Smooth muscle cell (in vitro differentiated cells): ENCODE data around the gene SCAMP4. TPM values are rescaled to one million over a fixed set of nuclear protein-coding genes. Genes with fewer than 3 reads are reported as not detected.
A peak's percentile ranks its signal among the peaks of the same experiment; 100 is the strongest.

ENCODE experiments used
- DNase-seq: peaks from one replicate; lab custom pipeline; 2025; ENCODE audit not compliant: unreplicated experiment; lab: John Stamatoyannopoulos, UW
- H2AFZ ChIP-seq: fragments of 200-600 bp; sonication (generic); 2 replicates; pipeline ENCODE4 v1.6.0; 2016; ENCODE audit warnings: antibody characterized with exemption, low read depth, mild to moderate bottlenecking
- H3F3A ChIP-seq: fragments of 200-600 bp; sonication (generic); 2 replicates; pipeline ENCODE4 v1.6.0; 2017; ENCODE audit warnings: antibody characterized with exemption, low read depth
- H3K27ac ChIP-seq: fragments of 200-600 bp; sonication (generic); 2 replicates; pipeline ENCODE4 v1.5.1; 2016; ENCODE audit warnings: low read depth, mild to moderate bottlenecking
- H3K27me3 ChIP-seq: fragments of 200-600 bp; sonication (generic); 2 replicates; pipeline ENCODE4 v1.6.1; 2016; ENCODE audit warnings: low read depth, mild to moderate bottlenecking
- H3K36me3 ChIP-seq: fragments of 200-600 bp; sonication (generic); 2 replicates; pipeline ENCODE4 v1.5.1; 2016; ENCODE audit warnings: low read depth
- H3K4me1 ChIP-seq: fragments of 200-600 bp; sonication (generic); 2 replicates; pipeline ENCODE4 v1.5.1; 2016; ENCODE audit warnings: low read depth
- H3K4me2 ChIP-seq: fragments of 200-600 bp; sonication (generic); 2 replicates; pipeline ENCODE4 v1.6.0; 2016; ENCODE audit warnings: mild to moderate bottlenecking
- H3K4me3 ChIP-seq: fragments of 200-600 bp; sonication (generic); 2 replicates; pipeline ENCODE4 v1.5.1; 2016; ENCODE audit warnings: mild to moderate bottlenecking
- H3K79me2 ChIP-seq: fragments of 200-600 bp; sonication (generic); 2 replicates; pipeline ENCODE4 v1.6.0; 2016; ENCODE audit warnings: low read depth, mild to moderate bottlenecking
- H3K9ac ChIP-seq: fragments of 200-600 bp; sonication (generic); 2 replicates; pipeline ENCODE4 v1.6.0; 2016; ENCODE audit warnings: low read depth
- H3K9me3 ChIP-seq: fragments of 200-600 bp; sonication (generic); replicated peaks from 2 replicates; pipeline ENCODE4 v1.5.1; 2016; ENCODE audit warnings: low read depth
- H4K20me1 ChIP-seq: fragments of 200-600 bp; sonication (generic); 2 replicates; pipeline ENCODE4 v1.6.0; 2016; ENCODE audit warnings: low read depth
- CTCF ChIP-seq: fragments of 200-600 bp; sonication (generic); IDR thresholded peaks from 2 replicates; pipeline ENCODE4 v1.5.1; 2017; ENCODE audit warnings: borderline replicate concordance, mild to moderate bottlenecking, antibody characterized with exemption; ENCODE audit not compliant: insufficient read depth, poor library complexity, severe bottlenecking
- WGBS: methylation state at CpG from one replicate; pipeline ENCODE4 v1.1.7; 2016; ENCODE audit warnings: low lambda C conversion rate; 5-methylcytosine and 5-hydroxymethylcytosine counted together
- polyA plus RNA-seq: library from polyadenylated mRNA; unstranded; fragments of >200 nt; fragmentation: Nextera tagmentation; extraction: Ambion mirVana; gene quantifications from 2 replicates; pipeline ENCODE4 v1.2.1, GENCODE V29; 2016
- total RNA-seq: library from RNA; depleted of rRNA; stranded (reverse); fragments of >200 nt; gene quantifications from 2 replicates; pipeline ENCODE4 v1.2.3, GENCODE V29; 2014

SCAMP4 gene
- total and polyA plus RNA-seq, 2 experiments from 2014 or later: 54.5 to 96.9 TPM

- DNase-seq: no peak
- Histone ChIP-seq H3K79me2 (peaks cover 60% of the 10 kb centered on the region), H3K27me3 (no peaks in the 10 kb centered on the region), H3K4me2 (peak overlapping the region; percentile 100), H3K27ac (no peak overlapping the region), H3F3A (no peaks in the 10 kb centered on the region), H3K4me3 (peak overlapping the region; percentile 80), H3K9me3 (no peaks in the 10 kb centered on the region), H4K20me1 (peaks cover 60% of the 10 kb centered on the region), H3K36me3 (no peaks in the 10 kb centered on the region), H3K4me1 (peaks cover 42% of the 10 kb centered on the region), H3K9ac (peak overlapping the region; percentile 79), H2AFZ (no peak overlapping the region)
- TF ChIP-seq CTCF: no peak
- WGBS: 4% methylated on average over 19 of the region's 23 CpGs
Observed at GRCh38 chr19:1861599-1862031, 43.6 kb upstream of the SCAMP4 start.

- WGBS: under 1% methylated on average over 18 of the region's 21 CpGs
- Histone ChIP-seq H3K4me3 (peak overlapping the region; percentile 80), H3F3A (no peaks in the 10 kb centered on the region), H3K4me1 (peaks cover 38% of the 10 kb centered on the region), H3K27ac (no peak overlapping the region), H4K20me1 (peaks cover 55% of the 10 kb centered on the region), H3K9ac (peak overlapping the region; percentile 62), H3K9me3 (no peaks in the 10 kb centered on the region), H3K4me2 (peak overlapping the region; percentile 100), H3K79me2 (peaks cover 55% of the 10 kb centered on the region), H2AFZ (no peak overlapping the region), H3K36me3 (no peaks in the 10 kb centered on the region), H3K27me3 (no peaks in the 10 kb centered on the region)
- DNase-seq: no peak
- TF ChIP-seq CTCF: no peak
Observed at GRCh38 chr19:1862068-1862423, 43.2 kb upstream of the SCAMP4 start.

- peak overlapping the region; percentile 100 for H3K4me2 ChIP-seq
- no peaks in the 10 kb centered on the region for H3K9me3 ChIP-seq
- no peak overlapping the region for H2AFZ ChIP-seq
- peak overlapping the region; percentile 80 for H3K4me3 ChIP-seq
- H3K9ac ChIP-seq: peak overlapping the region; percentile 62
- H3K79me2 ChIP-seq: peaks cover 49% of the 10 kb centered on the region
- no peak for DNase-seq
- no peaks in the 10 kb centered on the region for H3K36me3 ChIP-seq
- WGBS: under 1% methylated on average over 48 of the region's 109 CpGs
- H3K27me3 ChIP-seq: no peaks in the 10 kb centered on the region
- no peaks in the 10 kb centered on the region for H3F3A ChIP-seq
- no peak for TF ChIP-seq CTCF
- H3K4me1 ChIP-seq: peaks cover 31% of the 10 kb centered on the region
- H3K27ac ChIP-seq: no peak overlapping the region
- peaks cover 49% of the 10 kb centered on the region for H4K20me1 ChIP-seq
Observed at GRCh38 chr19:1862424-1863327, 42.5 kb upstream of the SCAMP4 start.
